CD4-positive, alpha-beta T cell treated with Interleukin-4 for 1 hour (primary cell): ENCODE data around the gene GREM1.

Experiments
- DNase-seq, 2 donors: peaks; one replicate each; pipeline ENCODE4 v3.0.0-alpha.2; 2020 to 2022

Gene GREM1

GRCh38 chr15:32790352-32790999 is 72.7 kb downstream of the GREM1 start:
- DNase-seq: no peak

- DNase-seq: no peak
These were observed 74.6 kb downstream of the GREM1 start for GRCh38 chr15:32792436-32792835.
